ENCODE data around the gene RPTOR.

Gene RPTOR

GRCh38 chr17:80921741-80922579 lies 377.3 kb downstream of the RPTOR start:
- no peak for DNase-seq

- DNase-seq, result no peak
Measured at GRCh38 chr17:80922580-80923160, 378.0 kb downstream of the RPTOR start.

GRCh38 chr17:80923211-80924110 lies 378.8 kb downstream of the RPTOR start:
- DNase-seq, result no peak

GRCh38 chr17:80924111-80924806 lies 379.6 kb downstream of the RPTOR start:
- no peak for DNase-seq

- DNase-seq, result no peak
Measured at GRCh38 chr17:80924807-80925610, 380.4 kb downstream of the RPTOR start.

GRCh38 chr17:80925688-80926335 lies 381.2 kb downstream of the RPTOR start:
- no peak for DNase-seq

- DNase-seq, result no peak
Measured at GRCh38 chr17:80926591-80927250, 382.1 kb downstream of the RPTOR start.

- no peak for DNase-seq
Measured at GRCh38 chr17:80927791-80928216, 383.2 kb downstream of the RPTOR start.

- no peak for DNase-seq
Measured at GRCh38 chr17:80929449-80929848, 384.8 kb downstream of the RPTOR start.

GRCh38 chr17:80930335-80931279 lies 386.0 kb downstream of the RPTOR start:
- no peak for DNase-seq

GRCh38 chr17:80931421-80932265 lies 387.0 kb downstream of the RPTOR start:
- DNase-seq, result no peak

GRCh38 chr17:80935526-80935925 lies 390.9 kb downstream of the RPTOR start:
- no peak for DNase-seq

GRCh38 chr17:80936218-80936617 lies 391.6 kb downstream of the RPTOR start:
- DNase-seq, result no peak

GRCh38 chr17:80936723-80937122 lies 392.1 kb downstream of the RPTOR start:
- no peak for DNase-seq

- DNase-seq, result no peak
Measured at GRCh38 chr17:80937462-80938381, 393.1 kb downstream of the RPTOR start.

GRCh38 chr17:80938556-80938955 lies 393.9 kb downstream of the RPTOR start:
- DNase-seq, result peak; percentile 32 to 43

Data from CD4-positive, alpha-beta T cell treated with Interferon alpha-2 for 1 hour (primary cell).